Tibial nerve (tissue), 4 donors: ENCODE results near the gene DGKA. TPM values are rescaled to one million over a fixed set of nuclear protein-coding genes. Genes with fewer than 3 reads are reported as not detected.
"Not testable (repeated sequence)": the region's sequence is repeated elsewhere in the genome, so short reads cannot be mapped to it uniquely, and the experiment has no call there.

ENCODE experiments used
- DNase-seq, 2 donors: peaks; one replicate each; pipeline ENCODE4 v3.0.0-alpha.2; 2019; ENCODE audit warnings: low spot score in 2 of 2
- H3K27ac ChIP-seq, 4 donors: fragments of 200-600 bp; sonication (generic) in 3 of 4; one replicate each; pipeline ENCODE4 v1.5.1; 2017 to 2019; ENCODE audit warnings: mild to moderate bottlenecking in 1 of 4
- H3K27me3 ChIP-seq, 2 donors: fragments of 200-600 bp; sonication (generic) in 1 of 2; one replicate each; pipeline versions ENCODE4 v1.5.1 to v1.6.0; 2017 to 2019
- H3K36me3 ChIP-seq, 3 donors: fragments of 200-600 bp; sonication (generic); one replicate each; pipeline ENCODE4 v1.5.1; 2018 to 2019
- H3K4me1 ChIP-seq, 4 donors: fragments of 200-600 bp; sonication (generic) in 3 of 4; one replicate each; pipeline ENCODE4 v1.5.1; 2017 to 2019
- H3K4me3 ChIP-seq, 4 donors: fragments of 200-600 bp; sonication (generic) in 3 of 4; one replicate each; pipeline ENCODE4 v1.5.1; 2017 to 2019; ENCODE audit warnings: mild to moderate bottlenecking in 1 of 4, moderate library complexity in 1 of 4
- H3K9me3 ChIP-seq, 4 donors: fragments of 200-600 bp; sonication (generic) in 3 of 4; one replicate each; pipeline ENCODE4 v1.5.1; 2017 to 2019
- EP300 ChIP-seq, 2 donors: sonication (generic); formaldehyde crosslinking; IDR thresholded peaks; one replicate each; pipeline ENCODE4 v1.6.1; 2017; ENCODE audit warnings: antibody characterized with exemption in 2 of 2, mild to moderate bottlenecking in 1 of 2
- POLR2A ChIP-seq, 2 donors: fragments of 450-650 bp; IDR thresholded peaks; one replicate each; pipeline ENCODE4 v1.6.1; 2017; ENCODE audit warnings: antibody characterized with exemption in 2 of 2, mild to moderate bottlenecking in 2 of 2, moderate library complexity in 2 of 2
- whole genome bisulfite sequencing, 2 donors: methylation state at CpG; one replicate each; pipeline ENCODE4 v1.1.5; 2018; 5-methylcytosine and 5-hydroxymethylcytosine counted together
- total RNA-seq, 4 donors: library from RNA; depleted of rRNA; stranded (reverse); fragments of >200 nt; gene quantifications; one replicate each; pipeline ENCODE4 v1.1.0, GENCODE V29; 2016
- TF ChIP-seq, protein P1 (sequence below), 5 experiments: fragments of 200-600 bp in 3 of 5; fragments of 450-650 bp in 2 of 5; sonication (generic) in 3 of 5; IDR thresholded peaks; one replicate each; pipeline ENCODE4 v1.5.1; 2016 to 2019; ENCODE audit warnings: antibody characterized with exemption in 5 of 5, mild to moderate bottlenecking in 3 of 5, moderate library complexity in 2 of 5

The DGKA gene
- total RNA-seq, 4 donors from 2014 or later, result 24.9 to 544 (median 34.3) TPM

DNA sequence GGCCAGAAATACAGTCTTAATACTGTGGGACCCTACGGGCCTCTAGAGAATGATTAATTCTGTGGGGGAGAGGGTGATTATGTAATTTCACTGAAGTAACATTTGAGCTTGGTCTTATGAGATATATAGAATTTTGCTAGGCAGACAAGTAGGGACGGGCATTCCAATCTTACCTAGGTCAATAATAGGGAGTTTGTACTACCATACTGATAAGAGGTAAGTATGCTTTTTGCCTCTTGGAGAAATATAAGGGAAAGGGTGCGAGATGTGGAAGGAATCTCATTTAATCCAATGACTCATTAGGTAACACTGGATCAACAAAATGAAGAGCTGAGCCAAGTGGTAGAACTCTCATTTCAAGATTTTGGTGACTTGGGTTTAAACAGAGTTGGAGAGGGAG lies 48.1 kb downstream of the DGKA start:
- Histone ChIP-seq H3K4me1 (peaks cover 0 to 38% (median 6%) of the 10 kb centered on the region in 4 donors), H3K36me3 (peaks cover 0 to 36% (median 0%) of the 10 kb centered on the region in 3 donors), H3K27me3 (no peaks in the 10 kb centered on the region), H3K4me3 (no peak overlapping the region), H3K27ac (no peak overlapping the region), H3K9me3 (no peaks in the 10 kb centered on the region)
- WGBS, 2 donors, result 90 to 93% methylated on average over 3 of the region's 3 CpGs
- DNase-seq, result no peak
- no peak for TF ChIP-seq EP300 (IDR thresholded peaks at IDR 0.05)
- TF ChIP-seq POLR2A (IDR thresholded peaks at IDR 0.05), result no peak

DNA sequence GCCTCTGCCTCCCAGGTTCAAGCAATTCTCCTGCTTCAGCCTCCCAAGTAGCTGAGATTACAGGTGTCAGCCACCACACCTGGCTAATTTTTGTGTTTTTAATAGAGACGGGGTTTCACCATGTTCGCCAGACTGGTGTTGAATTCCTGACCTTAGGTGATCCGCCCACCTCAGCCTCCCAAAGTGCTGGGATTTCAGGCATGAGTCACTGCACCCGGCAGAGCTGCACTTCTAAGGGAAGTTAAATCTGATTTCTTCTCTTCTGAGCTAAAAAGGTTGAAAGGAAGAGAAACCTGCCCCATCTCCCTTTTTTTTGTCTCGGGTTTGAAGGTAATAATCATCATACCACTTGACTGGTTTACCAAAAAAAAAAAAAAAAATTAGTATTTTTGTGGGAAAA lies 50.9 kb downstream of the DGKA start:
- peaks cover 0 to 63% (median 0%) of the 10 kb centered on the region in 3 donors for H3K36me3 ChIP-seq
- not testable (repeated sequence) for H3K27me3 ChIP-seq, H3K27ac ChIP-seq, H3K4me3 ChIP-seq, H3K9me3 ChIP-seq, DNase-seq
- 66 to 80% methylated on average over 5 of the region's 5 CpGs for WGBS, 2 donors
- peaks cover 0 to 13% (median 0%) of the 10 kb centered on the region in 4 donors for H3K4me1 ChIP-seq

DNA sequence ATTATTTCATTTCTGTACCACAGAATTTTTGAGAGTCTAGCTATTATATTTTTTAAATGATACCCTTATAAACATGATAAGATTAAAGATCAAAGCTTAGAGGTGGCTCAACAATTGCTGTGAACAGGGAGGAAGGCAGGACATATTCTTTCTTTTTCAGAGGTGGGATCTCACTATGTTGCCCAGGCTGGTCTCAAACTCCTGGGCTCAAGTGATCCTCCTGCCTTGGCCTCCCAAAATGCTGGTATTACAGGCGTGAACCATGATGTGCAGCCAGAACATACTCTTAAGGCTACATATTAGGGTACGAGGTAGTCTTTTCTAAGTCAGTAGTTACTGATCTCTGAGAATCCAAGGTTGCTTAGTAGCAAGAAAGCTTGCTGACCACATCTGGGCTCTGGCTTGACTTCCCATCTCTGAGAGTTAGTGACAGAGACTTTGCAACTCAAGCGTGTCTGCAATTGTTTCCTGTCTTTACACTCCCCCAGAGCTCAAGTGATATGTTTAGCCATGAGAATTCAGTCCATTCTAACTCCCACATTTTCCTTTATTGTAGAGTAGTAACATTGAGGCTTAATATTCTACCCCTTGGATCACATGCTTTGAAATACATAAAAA lies 51.5 kb downstream of the DGKA start:
- TF ChIP-seq POLR2A (IDR thresholded peaks at IDR 0.05) (no peak), EP300 (IDR thresholded peaks at IDR 0.05) (no peak)
- TF ChIP-seq, protein P1, sequence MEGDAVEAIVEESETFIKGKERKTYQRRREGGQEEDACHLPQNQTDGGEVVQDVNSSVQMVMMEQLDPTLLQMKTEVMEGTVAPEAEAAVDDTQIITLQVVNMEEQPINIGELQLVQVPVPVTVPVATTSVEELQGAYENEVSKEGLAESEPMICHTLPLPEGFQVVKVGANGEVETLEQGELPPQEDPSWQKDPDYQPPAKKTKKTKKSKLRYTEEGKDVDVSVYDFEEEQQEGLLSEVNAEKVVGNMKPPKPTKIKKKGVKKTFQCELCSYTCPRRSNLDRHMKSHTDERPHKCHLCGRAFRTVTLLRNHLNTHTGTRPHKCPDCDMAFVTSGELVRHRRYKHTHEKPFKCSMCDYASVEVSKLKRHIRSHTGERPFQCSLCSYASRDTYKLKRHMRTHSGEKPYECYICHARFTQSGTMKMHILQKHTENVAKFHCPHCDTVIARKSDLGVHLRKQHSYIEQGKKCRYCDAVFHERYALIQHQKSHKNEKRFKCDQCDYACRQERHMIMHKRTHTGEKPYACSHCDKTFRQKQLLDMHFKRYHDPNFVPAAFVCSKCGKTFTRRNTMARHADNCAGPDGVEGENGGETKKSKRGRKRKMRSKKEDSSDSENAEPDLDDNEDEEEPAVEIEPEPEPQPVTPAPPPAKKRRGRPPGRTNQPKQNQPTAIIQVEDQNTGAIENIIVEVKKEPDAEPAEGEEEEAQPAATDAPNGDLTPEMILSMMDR (IDR thresholded peaks at IDR 0.05), result no peak
- WGBS, 2 donors, result 63 to 68% methylated on average over 3 of the region's 3 CpGs
- peaks cover 0 to 7% (median 0%) of the 10 kb centered on the region in 4 donors for H3K4me1 ChIP-seq
- no peak for DNase-seq
- no peaks in the 10 kb centered on the region for H3K9me3 ChIP-seq
- H3K27ac ChIP-seq, result no peak overlapping the region
- peaks cover 0 to 69% (median 0%) of the 10 kb centered on the region in 3 donors for H3K36me3 ChIP-seq
- H3K27me3 ChIP-seq, result no peaks in the 10 kb centered on the region
- H3K4me3 ChIP-seq, result no peak overlapping the region

DNA sequence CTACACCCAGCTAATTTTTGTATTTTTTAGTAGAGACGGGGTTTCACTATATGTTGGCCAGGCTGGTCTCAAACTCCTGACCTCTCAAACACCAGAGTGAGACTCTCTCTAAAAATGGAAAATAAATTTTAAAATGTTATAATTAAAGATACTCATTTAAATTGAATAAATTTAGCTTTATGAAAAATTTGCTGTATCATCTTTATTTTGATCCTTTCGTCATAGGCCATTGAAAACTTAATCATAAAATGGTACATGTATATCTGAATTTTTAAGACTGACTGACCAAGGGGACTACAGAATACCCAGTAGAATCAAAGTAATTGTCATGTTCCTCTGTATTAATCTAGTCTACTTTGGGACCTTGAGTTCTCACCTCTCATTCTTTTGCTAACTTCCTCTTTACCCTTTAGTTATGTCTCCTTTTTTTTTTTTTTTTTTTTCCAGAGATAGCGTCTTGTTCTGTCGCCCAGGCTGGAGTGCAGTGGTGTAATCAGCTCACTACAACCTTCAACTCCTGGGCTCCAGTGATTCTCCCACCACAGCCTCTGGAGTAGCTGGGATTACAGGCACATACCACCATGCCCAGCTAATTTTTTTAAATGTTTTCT lies 52.4 kb downstream of the DGKA start:
- TF ChIP-seq POLR2A (IDR thresholded peaks at IDR 0.05), result no peak
- TF ChIP-seq, protein P1 (IDR thresholded peaks at IDR 0.05), result no peak
- TF ChIP-seq EP300 (IDR thresholded peaks at IDR 0.05), result no peak
- Histone ChIP-seq H3K27me3 (no peaks in the 10 kb centered on the region), H3K4me3 (no peak overlapping the region), H3K36me3 (peaks cover 0 to 78% (median 0%) of the 10 kb centered on the region in 3 donors), H3K9me3 (no peaks in the 10 kb centered on the region), H3K27ac (no peak overlapping the region), H3K4me1 (peaks cover 0 to 5% (median 0%) of the 10 kb centered on the region in 4 donors)
- DNase-seq, result no peak
- WGBS, 2 donors, result 76 to 80% methylated on average over 4 of the region's 4 CpGs

DNA sequence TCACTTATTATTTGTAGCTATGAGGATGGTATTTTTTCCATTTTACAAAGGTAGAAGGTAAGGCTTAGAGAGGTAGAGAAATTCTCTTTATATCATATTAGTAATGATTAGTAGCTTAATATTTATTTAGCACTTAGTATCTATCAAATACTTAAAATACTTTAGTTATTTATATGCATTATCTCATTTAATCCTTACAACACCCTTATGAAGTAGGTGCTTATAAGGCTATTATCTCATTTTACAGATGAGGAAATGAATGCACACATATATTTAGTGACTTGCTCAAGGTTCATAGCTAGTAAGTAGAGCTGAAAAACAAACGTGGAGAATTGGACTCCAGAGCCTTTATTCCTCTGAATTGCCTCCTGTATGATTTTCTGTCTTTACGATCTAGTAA lies 53.9 kb downstream of the DGKA start:
- H3K36me3 ChIP-seq, result peaks cover 0 to 83% (median 1%) of the 10 kb centered on the region in 3 donors
- no peak overlapping the region for H3K27ac ChIP-seq
- H3K4me1 ChIP-seq, result peaks cover 0 to 3% (median 0%) of the 10 kb centered on the region in 4 donors
- DNase-seq, result no peak
- no peak overlapping the region for H3K4me3 ChIP-seq
- H3K27me3 ChIP-seq, result no peaks in the 10 kb centered on the region
- H3K9me3 ChIP-seq, result no peaks in the 10 kb centered on the region
- 59 to 64% methylated on average over 2 of the region's 2 CpGs for WGBS, 2 donors
- no peak for TF ChIP-seq EP300 (IDR thresholded peaks at IDR 0.05)
- TF ChIP-seq, protein P1 (IDR thresholded peaks at IDR 0.05), result no peak
- no peak for TF ChIP-seq POLR2A (IDR thresholded peaks at IDR 0.05)

DNA sequence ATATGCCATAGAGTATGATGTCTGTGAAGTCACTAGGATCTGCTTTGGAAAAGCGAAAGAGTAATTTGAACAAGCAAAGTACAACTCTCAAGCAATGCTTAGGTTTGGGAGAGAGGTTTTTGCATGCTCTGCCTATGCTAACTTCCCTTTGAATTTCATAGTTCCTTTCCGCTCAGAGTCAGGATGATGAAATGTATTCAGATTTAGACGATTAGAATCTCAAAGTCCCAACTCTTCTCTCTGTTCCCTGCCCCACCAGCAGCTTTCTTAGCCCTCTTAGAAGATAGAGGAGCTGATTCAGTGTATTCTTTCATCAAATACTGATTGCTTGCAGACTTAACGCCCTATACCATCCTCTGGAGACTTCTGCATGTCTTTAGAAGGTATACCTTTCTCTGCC lies 54.4 kb downstream of the DGKA start:
- Histone ChIP-seq H3K4me3 (no peak overlapping the region), H3K27me3 (no peaks in the 10 kb centered on the region), H3K9me3 (no peaks in the 10 kb centered on the region), H3K27ac (no peak overlapping the region), H3K36me3 (peaks cover 0 to 83% (median 3%) of the 10 kb centered on the region in 3 donors), H3K4me1 (peaks cover 0 to 3% (median 0%) of the 10 kb centered on the region in 4 donors)
- WGBS, 2 donors, result 79 to 83% methylated on average over 4 of the region's 4 CpGs
- TF ChIP-seq, protein P1 (IDR thresholded peaks at IDR 0.05), result no peak
- TF ChIP-seq EP300 (IDR thresholded peaks at IDR 0.05) (no peak), POLR2A (IDR thresholded peaks at IDR 0.05) (no peak)
- DNase-seq, result no peak

DNA sequence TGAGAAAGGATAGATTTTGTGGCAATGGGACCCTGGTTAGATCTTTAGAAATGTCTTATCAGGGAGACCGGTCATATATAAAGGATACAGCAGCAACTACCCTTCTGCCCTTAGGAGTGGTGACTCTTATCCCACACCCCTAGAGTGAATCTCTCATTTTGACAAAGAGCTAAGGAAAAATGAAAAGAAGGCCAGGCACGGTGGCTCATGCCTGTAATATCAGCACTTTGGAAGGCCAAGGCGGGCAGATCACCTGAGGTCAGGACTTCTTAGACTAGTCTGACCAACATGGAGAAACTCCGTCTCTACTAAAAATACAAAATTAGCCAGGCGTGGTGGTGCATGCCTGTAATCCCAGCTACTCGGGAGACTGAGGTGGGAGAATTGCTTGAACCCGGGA lies 55.0 kb downstream of the DGKA start:
- H3K4me1 ChIP-seq, H3K27me3 ChIP-seq, H3K4me3 ChIP-seq, H3K9me3 ChIP-seq, H3K27ac ChIP-seq, DNase-seq: not testable (repeated sequence)
- WGBS, 2 donors, result 84 to 87% methylated on average over 7 of the region's 7 CpGs
- peaks cover 3 to 83% (median 6%) of the 10 kb centered on the region in 3 donors for H3K36me3 ChIP-seq
